Ovary (tissue), 3 donors: ENCODE measurements around the gene GUCY2F.

ENCODE experiments used
- CTCF ChIP-seq, 3 donors: fragments of 450-650 bp in 2 of 3; fragments of 200-600 bp in 1 of 3; IDR thresholded peaks; one replicate each; pipeline versions ENCODE4 v1.5.1 to v1.8.0; 2016 to 2022; ENCODE audit warnings: antibody characterized with exemption in 3 of 3, mild to moderate bottlenecking in 1 of 3
- EP300 ChIP-seq: sonication (generic); formaldehyde crosslinking; IDR thresholded peaks from one replicate; pipeline ENCODE4 v1.6.1; 2017; ENCODE audit warnings: antibody characterized with exemption
- POLR2A ChIP-seq: fragments of 450-650 bp; IDR thresholded peaks from one replicate; pipeline ENCODE4 v1.6.1; 2017; ENCODE audit warnings: antibody characterized with exemption, mild to moderate bottlenecking, moderate library complexity
- donor health status: DM: no; HTN: no; CAD: no.

GRCh38 chrX:109360301-109360700 is 121.6 kb downstream of the GUCY2F start:
- TF ChIP-seq POLR2A, result no peak
- TF ChIP-seq CTCF (IDR thresholded peaks at IDR 0.05), result no peak
- TF ChIP-seq EP300, result no peak
